ENCODE measurements around the gene SLIT3. TPM values are rescaled to one million over a fixed set of nuclear protein-coding genes. Genes with fewer than 3 reads are reported as not detected.
A peak's percentile ranks its signal among the peaks of the same experiment; 100 is the strongest.

Gene SLIT3
- total RNA-seq, 1 experiment from 2014 or later, result 0.92 TPM

GRCh38 chr5:169080448-169080911 lies 220.5 kb downstream of the SLIT3 start:
- H3K18ac ChIP-seq (ENCODE audit: insufficient read length, low read depth, low read length), result no peak overlapping the region
- H4K5ac ChIP-seq (ENCODE audit: insufficient read length, low read depth, low read length), result no peak overlapping the region
- H3K27ac ChIP-seq (ENCODE audit: insufficient read length, low read depth, low read length), result no peak overlapping the region
- H3K4me1 Mint-ChIP-seq, result peaks cover 44 to 49% of the 10 kb centered on the region in 2 experiments
- H2BK20ac ChIP-seq (ENCODE audit: low read depth, low read length, poor library complexity, severe bottlenecking), result no peak overlapping the region
- no peak overlapping the region for H3K4me2 ChIP-seq (ENCODE audit: insufficient read depth, insufficient read length, low read length)
- no peaks in the 10 kb centered on the region for H4K20me1 ChIP-seq (ENCODE audit: control insufficient read depth, insufficient read depth, insufficient read length)
- no peaks in the 10 kb centered on the region for H3K23me2 ChIP-seq (ENCODE audit: insufficient read length, low read depth, low read length, poor library complexity, severe bottlenecking)
- no peak overlapping the region for H2BK12ac ChIP-seq (ENCODE audit: insufficient read length, low read depth, low read length)
- H3T11ph ChIP-seq (ENCODE audit: low read length), result no peak overlapping the region
- no peaks in the 10 kb centered on the region for H3K27me3 ChIP-seq (ENCODE audit: insufficient read depth, low read length)
- no peaks in the 10 kb centered on the region for H3K9me3 Mint-ChIP-seq
- H3K27me3 Mint-ChIP-seq (ENCODE audit: low read depth), result peaks cover 9% of the 10 kb centered on the region; the same call in 1 of the 2 replicates
- H3K9me3 ChIP-seq (ENCODE audit: control insufficient read depth, low read depth, low read length), result no peaks in the 10 kb centered on the region
- H3K27ac Mint-ChIP-seq, result peak overlapping the region in 1 of 3 experiments; percentile 87; a peak in 1 of 7 replicates
- H3K4me3 Mint-ChIP-seq, result no peak overlapping the region
- H3K14ac ChIP-seq (ENCODE audit: insufficient read depth, low read length), result no peak overlapping the region; the same call in 1 of the 2 replicates
- H2AK5ac ChIP-seq (ENCODE audit: insufficient read length, low read length), result no peak overlapping the region
- no peak overlapping the region for H3K4ac ChIP-seq (ENCODE audit: low read depth, low read length)
- no peak overlapping the region for H2AFZ ChIP-seq (ENCODE audit: low read length)
- H3K36me3 Mint-ChIP-seq (ENCODE audit: insufficient read depth in 1 of 3, low read depth in 3 of 3), result no peaks in the 10 kb centered on the region
- H3K23ac ChIP-seq (ENCODE audit: insufficient read length, low read depth, low read length), result no peak overlapping the region
- H2BK120ac ChIP-seq (ENCODE audit: low read depth, low read length, poor library complexity, severe bottlenecking), result no peak overlapping the region
- no CpG with 5 or more reads among the region's 6 CpGs for WGBS (ENCODE audit: extremely low coverage, insufficient read length, low lambda C conversion rate)
- H3K79me1 ChIP-seq (ENCODE audit: insufficient read depth, low read depth, low read length, poor library complexity, severe bottlenecking), result no peaks in the 10 kb centered on the region
- peaks cover 9% of the 10 kb centered on the region; the same call in 1 of the 2 replicates for H3K4me1 ChIP-seq (ENCODE audit: insufficient read depth, low read length)
- no peak overlapping the region for H4K91ac ChIP-seq (ENCODE audit: insufficient read length, low read depth, low read length)
- no peak for DNase-seq
- no peak for TF ChIP-seq CTCF (conservative IDR thresholded peaks at IDR 0.05)
- H2BK5ac ChIP-seq (ENCODE audit: insufficient read length, low read length), result no peak overlapping the region
- H3K9ac ChIP-seq (ENCODE audit: extremely low read depth, insufficient read length, low read length), result no peak overlapping the region
- no peaks in the 10 kb centered on the region for H3K79me2 ChIP-seq (ENCODE audit: insufficient read depth, low read length)
- no peak overlapping the region for H4K8ac ChIP-seq (replicated peaks; ENCODE audit: insufficient read length, low read depth, low read length)
- H2BK15ac ChIP-seq (ENCODE audit: low read depth, low read length), result no peak overlapping the region
- no peak overlapping the region for H3K56ac ChIP-seq (ENCODE audit: insufficient read length, low read depth, low read length)
